DOHH2 (cell line): ENCODE results near the gene GRIA3.

ENCODE experiments used
- H3F3A ChIP-seq: fragments of 200-600 bp; sonication (generic), shearing (Covaris generic); 2 replicates; pipeline ENCODE4 v1.6.0; 2016; ENCODE audit warnings: antibody characterized with exemption, mild to moderate bottlenecking; ENCODE audit not compliant: control insufficient read depth, insufficient read depth
- H3K27ac ChIP-seq: fragments of 200-600 bp; sonication (generic); 2 replicates; pipeline ENCODE4 v1.5.1; 2014; ENCODE audit warnings: low read depth, mild to moderate bottlenecking, low read length, moderate library complexity
- H3K27me3 ChIP-seq: fragments of 200-600 bp; sonication (generic); 2 replicates; pipeline ENCODE4 v1.6.1; 2014; ENCODE audit warnings: mild to moderate bottlenecking, low read length, mixed read lengths; ENCODE audit not compliant: control insufficient read depth
- H3K36me3 ChIP-seq: fragments of 200-600 bp; sonication (generic); 2 replicates; pipeline ENCODE4 v1.6.1; 2014; ENCODE audit warnings: mild to moderate bottlenecking, low read length, moderate library complexity, mixed read lengths; ENCODE audit not compliant: control insufficient read depth
- H3K4me1 ChIP-seq: fragments of 200-600 bp; sonication (generic); 2 replicates; pipeline ENCODE4 v1.6.1; 2014; ENCODE audit warnings: mild to moderate bottlenecking, low read length, mixed read lengths; ENCODE audit not compliant: control insufficient read depth
- H3K4me2 ChIP-seq: fragments of 200-600 bp; sonication (generic); 2 replicates; pipeline ENCODE4 v1.6.0; 2014; ENCODE audit warnings: mild to moderate bottlenecking, low read length, moderate library complexity
- H3K4me3 ChIP-seq: fragments of 200-600 bp; sonication (generic); 2 replicates; pipeline ENCODE4 v1.5.1; 2014; ENCODE audit warnings: mild to moderate bottlenecking, low read length, mixed read lengths
- H3K79me2 ChIP-seq: fragments of 200-600 bp; sonication (generic); 2 replicates; pipeline ENCODE4 v1.6.1; 2014; ENCODE audit warnings: mild to moderate bottlenecking, low read length, mixed read lengths; ENCODE audit not compliant: control insufficient read depth
- H3K9me2 ChIP-seq: fragments of 200-600 bp; sonication (generic); replicated peaks from 2 replicates; pipeline ENCODE4 v1.6.1; 2014; ENCODE audit warnings: mild to moderate bottlenecking, low read length, mixed read lengths; ENCODE audit not compliant: control insufficient read depth
- H3K9me3 ChIP-seq: fragments of 200-600 bp; sonication (generic); 2 replicates; pipeline ENCODE4 v1.6.1; 2014; ENCODE audit warnings: antibody characterized with exemption, low read length, mixed read lengths; ENCODE audit not compliant: control insufficient read depth, insufficient read depth
- H4K20me1 ChIP-seq: fragments of 200-600 bp; sonication (generic); 2 replicates; pipeline ENCODE4 v1.6.0; 2014; ENCODE audit warnings: low read depth, mild to moderate bottlenecking, antibody characterized with exemption, low read length, moderate library complexity; ENCODE audit not compliant: control insufficient read depth, insufficient read depth
- CTCF ChIP-seq: fragments of 200-600 bp; sonication (generic); IDR thresholded peaks from one replicate; pipeline ENCODE4 v1.5.1; 2014; ENCODE audit warnings: antibody characterized with exemption, mild to moderate bottlenecking, low read depth, low read length; ENCODE audit not compliant: poor library complexity, severe bottlenecking
- EZH2phosphoT487 ChIP-seq: fragments of 200-600 bp; sonication (generic); IDR thresholded peaks from 2 replicates; pipeline ENCODE4 v1.6.1; 2017; ENCODE audit warnings: borderline replicate concordance, mild to moderate bottlenecking, antibody characterized with exemption, low read length, moderate library complexity, mixed read lengths

GRIA3 gene

GRCh38 chrX:123169247-123169901 is 14.7 kb upstream of the GRIA3 start:
- H3K9me3 ChIP-seq: no peaks in the 10 kb centered on the region
- H4K20me1 ChIP-seq: no peaks in the 10 kb centered on the region
- H3K9me2 ChIP-seq: no peaks in the 10 kb centered on the region
- no peaks in the 10 kb centered on the region for H3K4me1 ChIP-seq
- H3K27me3 ChIP-seq: no peaks in the 10 kb centered on the region
- no peaks in the 10 kb centered on the region for H3K79me2 ChIP-seq
- H3K4me2 ChIP-seq: no peak overlapping the region
- H3F3A ChIP-seq: no peaks in the 10 kb centered on the region
- H3K36me3 ChIP-seq: no peaks in the 10 kb centered on the region
- TF ChIP-seq CTCF (no peak), EZH2phosphoT487 (no peak)
- H3K4me3 ChIP-seq: no peak overlapping the region
- H3K27ac ChIP-seq: no peak overlapping the region

DNA sequence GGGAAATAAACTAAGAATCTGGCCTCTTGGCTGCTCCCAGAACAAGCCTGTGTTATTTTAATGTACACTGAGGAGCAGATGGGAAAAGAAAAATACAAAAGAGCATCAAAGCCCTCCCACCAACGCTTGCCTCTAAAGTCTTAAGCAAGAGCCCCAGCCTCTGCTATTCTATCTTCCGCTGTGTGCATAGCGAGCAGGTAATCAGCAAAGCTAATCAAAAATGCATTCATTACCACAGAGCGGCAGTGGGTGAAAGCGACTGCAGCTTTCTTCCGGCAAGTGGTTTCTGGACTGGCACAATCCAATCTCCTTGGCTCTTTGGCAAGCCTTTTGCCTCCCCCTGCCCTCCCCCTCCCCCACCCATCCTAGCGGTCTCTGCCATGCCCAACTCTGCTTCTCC is 13.5 kb upstream of the GRIA3 start:
- Histone ChIP-seq H4K20me1 (no peaks in the 10 kb centered on the region), H3F3A (no peaks in the 10 kb centered on the region), H3K4me1 (no peaks in the 10 kb centered on the region), H3K27ac (no peak overlapping the region), H3K4me2 (no peak overlapping the region), H3K36me3 (no peaks in the 10 kb centered on the region), H3K9me3 (no peaks in the 10 kb centered on the region), H3K27me3 (no peaks in the 10 kb centered on the region), H3K4me3 (no peak overlapping the region), H3K79me2 (no peaks in the 10 kb centered on the region), H3K9me2 (no peaks in the 10 kb centered on the region)
- no peak for TF ChIP-seq CTCF
- TF ChIP-seq EZH2phosphoT487: no peak

- Histone ChIP-seq H3K4me3 (no peak overlapping the region), H3K9me2 (no peaks in the 10 kb centered on the region), H4K20me1 (no peaks in the 10 kb centered on the region), H3K9me3 (no peaks in the 10 kb centered on the region), H3K4me2 (no peak overlapping the region), H3K4me1 (no peaks in the 10 kb centered on the region), H3K36me3 (no peaks in the 10 kb centered on the region), H3K27me3 (no peaks in the 10 kb centered on the region), H3K27ac (no peak overlapping the region), H3F3A (no peaks in the 10 kb centered on the region), H3K79me2 (no peaks in the 10 kb centered on the region)
- TF ChIP-seq CTCF: no peak
- TF ChIP-seq EZH2phosphoT487: no peak
These were observed 12.3 kb upstream of the GRIA3 start for GRCh38 chrX:123171781-123172180.
